HCT116 (cell line): ENCODE data around the gene DAAM1. TPM values are rescaled to one million over a fixed set of nuclear protein-coding genes. Genes with fewer than 3 reads are reported as not detected.

Experiments used
- ATAC-seq: fragments of 200-7000 bp; cut with Tn5 transposase; 2 replicates; pipeline ENCODE4 v1.9.1; 2020; ENCODE audit warnings: mild to moderate bottlenecking, moderate library complexity
- BruUV-seq: library from RNA; stranded (reverse); fragments of 400-500 nt; replicated peaks from 2 replicates; lab custom pipeline; 2021; lab: Mats Ljungman, UMichigan
- CTCF ChIA-PET: fragments of 300-600 bp; sonication (Branson Sonifier 250); formaldehyde crosslinking; loops from one replicate; lab custom pipeline; 2021; ENCODE audit warnings: antibody characterized with exemption; lab: Charles Lee
- POLR2A ChIA-PET: fragments of 300-600, 350-600 bp; sonication (Branson Sonifier 250); formaldehyde crosslinking; loops from one replicate; lab custom pipeline; 2021; ENCODE audit warnings: antibody characterized with exemption; lab: Charles Lee
- RAD21 ChIA-PET, 2 experiments: fragments of 300-600 bp; sonication (Branson Sonifier 250); formaldehyde crosslinking; loops; one replicate each; lab custom pipeline; 2023; ENCODE audit warnings: low total read pairs in 2 of 2; ENCODE audit not compliant: uncharacterized antibody in 2 of 2, unreplicated experiment in 2 of 2, low non-redundant PET in 1 of 2; lab: Charles Lee
- DNase-seq: peaks from one replicate; pipeline ENCODE4 v3.0.0-alpha.2; 2010; ENCODE audit warnings: low read depth, low spot score
- H2AFZ ChIP-seq: fragments of 200-600 bp; shearing (Covaris generic), sonication (generic); 2 replicates; pipeline ENCODE4 v1.6.1; 2017; ENCODE audit warnings: low read depth, mixed run types, mixed read lengths, antibody characterized with exemption, low read length; ENCODE audit not compliant: poor library complexity, severe bottlenecking
- H3K27ac ChIP-seq: 2 replicates; pipeline ENCODE4 v1.5.1; 2012; ENCODE audit warnings: low read depth, low read length
- H3K27me3 ChIP-seq: fragments of 200-600 bp; sonication (generic); 2 replicates; pipeline ENCODE4 v1.6.1; 2016; ENCODE audit warnings: mixed run types, low read length, mixed read lengths; ENCODE audit not compliant: insufficient read depth
- H3K36me3 ChIP-seq, 2 experiments: fragments of 200-500 bp in 1 of 2; fragments of 200-600 bp in 1 of 2; sonication (Bioruptor generic) in 1 of 2; sonication (generic) in 1 of 2; 2 replicates each; pipeline versions ENCODE4 v1.5.1 to v1.6.1; 2014 to 2016; ENCODE audit warnings: low read length in 2 of 2, inconsistent platforms in 1 of 2, mixed read lengths in 1 of 2, mixed run types in 1 of 2; ENCODE audit not compliant: insufficient read depth in 2 of 2, control insufficient read depth in 1 of 2
- H3K4me1 ChIP-seq, 2 experiments: fragments of 200-600 bp in 1 of 2; sonication (generic) in 1 of 2; 2 replicates each; pipeline versions ENCODE4 v1.5.1 to v1.6.1; 2012 to 2017; ENCODE audit warnings: low read length in 2 of 2, inconsistent platforms in 1 of 2, mild to moderate bottlenecking in 1 of 2, mixed read lengths in 1 of 2, mixed run types in 1 of 2, moderate library complexity in 1 of 2; ENCODE audit not compliant: insufficient read depth in 2 of 2, control insufficient read depth in 1 of 2
- H3K4me2 ChIP-seq: fragments of 200-600 bp; sonication (generic); 2 replicates; pipeline ENCODE4 v1.6.1; 2017; ENCODE audit warnings: mixed run types, low read length, mixed read lengths
- H3K4me3 ChIP-seq, 2 experiments: fragments of 200-600 bp in 1 of 2; sonication (generic) in 1 of 2; replicated peaks in 1 of 2; 2 replicates each; pipeline ENCODE4 v1.5.1; 2011 to 2016; ENCODE audit warnings: low read length in 2 of 2, control low read depth in 1 of 2, low read depth in 1 of 2, mild to moderate bottlenecking in 1 of 2, mixed read lengths in 1 of 2, mixed run types in 1 of 2
- H3K79me2 ChIP-seq: fragments of 200-600 bp; sonication (generic); 2 replicates; pipeline ENCODE4 v1.6.1; 2017; ENCODE audit warnings: mild to moderate bottlenecking, mixed run types, low read length, moderate library complexity, mixed read lengths; ENCODE audit not compliant: insufficient read depth
- H3K9ac ChIP-seq: fragments of 200-600 bp; sonication (generic); 2 replicates; pipeline ENCODE4 v1.6.1; 2016; ENCODE audit warnings: low read length, mixed read lengths
- H3K9me2 ChIP-seq: fragments of 200-600 bp; sonication (generic), shearing (Covaris generic); 2 replicates; pipeline ENCODE4 v1.6.1; 2017; ENCODE audit warnings: mixed run types, mild to moderate bottlenecking, moderate library complexity; ENCODE audit not compliant: insufficient read depth
- H3K9me3 ChIP-seq, 2 experiments: fragments of 200-500 bp in 1 of 2; fragments of 200-600 bp in 1 of 2; sonication (Bioruptor generic) in 1 of 2; sonication (generic) in 1 of 2; 2 replicates each; pipeline ENCODE4 v1.6.1; 2014 to 2017; ENCODE audit warnings: low read length in 2 of 2, mixed read lengths in 2 of 2, inconsistent platforms in 1 of 2, low read depth in 1 of 2, mild to moderate bottlenecking in 1 of 2, mixed run types in 1 of 2, moderate library complexity in 1 of 2; ENCODE audit not compliant: control insufficient read depth in 1 of 2, insufficient read depth in 1 of 2
- H4K20me1 ChIP-seq: fragments of 200-600 bp; sonication (generic), shearing (Covaris generic); 2 replicates; pipeline ENCODE4 v1.6.1; 2017; ENCODE audit warnings: mixed run types, mild to moderate bottlenecking, moderate library complexity; ENCODE audit not compliant: insufficient read depth
- CBX3 ChIP-seq: IDR thresholded peaks from 2 replicates; pipeline ENCODE4 v1.6.1; 2012; ENCODE audit warnings: low read depth
- CEBPB ChIP-seq: IDR thresholded peaks from 2 replicates; pipeline ENCODE4 v1.6.1; 2012; ENCODE audit warnings: low read depth
- EGR1 ChIP-seq: IDR thresholded peaks from 2 replicates; pipeline ENCODE4 v1.6.1; 2012; ENCODE audit warnings: low read depth
- POLR2A ChIP-seq: IDR thresholded peaks from 2 replicates; pipeline ENCODE4 v1.7.0; 2011; ENCODE audit warnings: borderline replicate concordance; ENCODE audit not compliant: insufficient read depth, insufficient read length; ENCODE audit errors: extremely low read depth
- REST ChIP-seq: IDR thresholded peaks from 2 replicates; pipeline ENCODE4 v1.6.1; 2012; ENCODE audit warnings: low read depth
- SIN3A ChIP-seq: IDR thresholded peaks from 2 replicates; pipeline ENCODE4 v1.6.1; 2012; ENCODE audit warnings: low read depth
- SP1 ChIP-seq: IDR thresholded peaks from 2 replicates; pipeline ENCODE4 v1.6.1; 2012; ENCODE audit warnings: low read depth
- YY1 ChIP-seq: IDR thresholded peaks from 2 replicates; pipeline ENCODE4 v1.6.1; 2011; ENCODE audit warnings: low read length, low read depth, moderate library complexity, mild to moderate bottlenecking; ENCODE audit not compliant: insufficient replicate concordance; ENCODE audit errors: extremely low read depth
- ZFX ChIP-seq: fragments of 450-650 bp; IDR thresholded peaks from 2 replicates; pipeline ENCODE4 v1.6.1; 2017
- ZNF274 ChIP-seq: fragments of 200-500 bp; sonication (Bioruptor generic); IDR thresholded peaks from 2 replicates; pipeline ENCODE4 v1.6.1; 2014; ENCODE audit warnings: mild to moderate bottlenecking, low read depth, low read length, inconsistent platforms
- intact Hi-C: fragments of 100-400 bp; cut with micrococcal nuclease; formaldehyde crosslinking; loops from 2 replicates; pipeline ENCODE4 v1.10.0; 2022
- total RNA-seq: library from RNA; stranded (reverse); gene quantifications from one replicate; pipeline ENCODE4 v1.2.1, GENCODE V29; 2021; ENCODE audit not compliant: unreplicated experiment

The DAAM1 gene
- total RNA-seq, 1 experiment from 2014 or later: 10.7 TPM

GRCh38 chr14:59336706-59337105, 148.2 kb downstream of the DAAM1 start:
- CTCF ChIA-PET: no interaction called here
- Histone ChIP-seq H3K9me3 (no peaks in the 10 kb centered on the region), H4K20me1 (no peaks in the 10 kb centered on the region), H3K9ac (no peak overlapping the region), H3K4me1 (peaks cover under 1 to 3% of the 10 kb centered on the region in 2 experiments; a peak in 3 of 4 replicates), H3K4me2 (no peak overlapping the region), H3K9me2 (no peaks in the 10 kb centered on the region), H3K4me3 (no peak overlapping the region), H2AFZ (no peak overlapping the region), H3K79me2 (no peaks in the 10 kb centered on the region), H3K36me3 (no peaks in the 10 kb centered on the region), H3K27ac (no peak overlapping the region), H3K27me3 (no peaks in the 10 kb centered on the region)
- RAD21 ChIA-PET: no interaction called here
- DNase-seq (no peak), ATAC-seq (no peak)
- POLR2A ChIA-PET: no interaction called here
- intact Hi-C loops: no loop called here
- no TSS peak for BruUV-seq
- no peak for TF ChIP-seq ZNF274
- TF ChIP-seq REST: no peak
- no peak for TF ChIP-seq ZFX
- no peak for TF ChIP-seq POLR2A
- TF ChIP-seq CBX3: no peak
- no peak for TF ChIP-seq SIN3A
- no peak for TF ChIP-seq YY1
- TF ChIP-seq EGR1: no peak
- no peak for TF ChIP-seq CEBPB
- TF ChIP-seq SP1: no peak
